ENCODE data around the gene GIMAP4.

The GIMAP4 gene

DNA sequence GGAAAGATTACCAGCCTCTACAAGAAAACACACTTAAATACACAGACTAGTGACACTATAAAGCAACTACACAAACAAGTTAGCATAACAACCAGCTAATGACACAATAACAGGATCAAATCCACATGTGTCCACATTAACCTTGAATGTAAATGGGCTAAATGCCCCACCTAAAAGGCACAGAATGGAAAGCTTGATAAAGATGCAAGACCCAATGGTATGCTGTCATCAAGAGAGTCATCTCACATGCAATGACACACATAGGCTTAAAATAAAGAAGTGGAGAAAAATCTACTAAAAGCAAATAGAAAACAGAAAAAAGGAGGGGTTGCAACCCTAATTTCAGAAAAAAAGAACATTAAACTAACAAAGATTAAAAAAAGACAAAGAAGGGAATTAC lies 14.0 kb upstream of the GIMAP4 start:
- H3K4me3 ChIP-seq (replicated peaks; ENCODE audit: low read depth, low read length): no peak overlapping the region
- DNase-seq (ENCODE audit: extremely low read depth, low read depth): no peak
- TF ChIP-seq, protein P1, sequence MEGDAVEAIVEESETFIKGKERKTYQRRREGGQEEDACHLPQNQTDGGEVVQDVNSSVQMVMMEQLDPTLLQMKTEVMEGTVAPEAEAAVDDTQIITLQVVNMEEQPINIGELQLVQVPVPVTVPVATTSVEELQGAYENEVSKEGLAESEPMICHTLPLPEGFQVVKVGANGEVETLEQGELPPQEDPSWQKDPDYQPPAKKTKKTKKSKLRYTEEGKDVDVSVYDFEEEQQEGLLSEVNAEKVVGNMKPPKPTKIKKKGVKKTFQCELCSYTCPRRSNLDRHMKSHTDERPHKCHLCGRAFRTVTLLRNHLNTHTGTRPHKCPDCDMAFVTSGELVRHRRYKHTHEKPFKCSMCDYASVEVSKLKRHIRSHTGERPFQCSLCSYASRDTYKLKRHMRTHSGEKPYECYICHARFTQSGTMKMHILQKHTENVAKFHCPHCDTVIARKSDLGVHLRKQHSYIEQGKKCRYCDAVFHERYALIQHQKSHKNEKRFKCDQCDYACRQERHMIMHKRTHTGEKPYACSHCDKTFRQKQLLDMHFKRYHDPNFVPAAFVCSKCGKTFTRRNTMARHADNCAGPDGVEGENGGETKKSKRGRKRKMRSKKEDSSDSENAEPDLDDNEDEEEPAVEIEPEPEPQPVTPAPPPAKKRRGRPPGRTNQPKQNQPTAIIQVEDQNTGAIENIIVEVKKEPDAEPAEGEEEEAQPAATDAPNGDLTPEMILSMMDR (IDR thresholded peaks at IDR 0.05; ENCODE audit: low read depth, low read length, missing control alignments): no peak

DNA sequence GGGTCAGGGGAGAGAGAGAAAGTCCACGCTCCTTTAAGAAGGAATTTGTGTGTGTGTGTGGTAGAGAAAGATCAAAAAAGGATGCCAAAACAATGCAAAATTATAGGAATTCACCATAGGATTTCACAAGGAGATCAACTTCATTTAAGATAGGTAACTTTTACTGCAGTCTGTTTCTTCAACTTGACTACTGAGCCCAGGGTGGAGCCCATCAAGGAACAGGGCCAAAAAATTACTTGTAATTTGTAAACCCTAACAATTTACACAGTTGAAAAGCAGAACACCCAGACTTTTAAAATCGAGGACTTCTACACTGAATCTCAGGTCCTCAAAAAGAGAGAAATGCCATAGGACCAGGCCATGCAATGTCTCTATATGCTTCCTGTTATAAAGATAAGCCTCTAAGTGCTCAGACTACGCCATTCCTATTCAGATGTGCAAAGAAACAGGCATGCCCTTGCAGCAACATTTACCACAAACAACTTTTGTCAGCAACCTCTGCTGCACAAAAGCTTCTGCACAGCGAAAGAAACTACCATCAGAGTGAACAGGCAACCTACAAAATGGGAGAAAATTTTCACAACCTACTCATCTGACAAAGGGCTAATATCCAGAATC lies 10.6 kb upstream of the GIMAP4 start:
- no peak overlapping the region for H3K4me3 ChIP-seq (replicated peaks; ENCODE audit: low read depth, low read length)
- TF ChIP-seq, protein P1 (IDR thresholded peaks at IDR 0.05; ENCODE audit: low read depth, low read length, missing control alignments): no peak
- no peak for DNase-seq (ENCODE audit: extremely low read depth, low read depth)

DNA sequence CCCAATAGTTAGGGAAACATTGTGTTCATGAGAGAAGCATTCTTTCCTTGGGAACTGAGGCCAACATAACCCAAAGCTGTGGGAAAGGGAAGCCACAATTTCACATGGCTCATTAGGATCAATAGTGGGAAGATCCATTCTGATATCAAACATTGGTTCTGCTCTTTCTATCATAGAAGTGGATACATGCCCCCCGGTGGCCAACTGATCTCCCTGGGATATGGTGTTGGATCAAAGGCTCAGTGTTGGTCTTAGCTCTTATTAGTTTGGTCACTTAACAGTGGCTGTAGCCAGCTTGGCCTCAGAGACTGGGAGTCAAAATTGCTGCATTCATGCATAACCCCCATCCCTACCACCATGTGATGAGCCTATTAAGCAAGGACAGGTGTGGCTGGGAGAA lies 6.7 kb upstream of the GIMAP4 start:
- TF ChIP-seq, protein P1 (IDR thresholded peaks at IDR 0.05; ENCODE audit: low read depth, low read length, missing control alignments): no peak
- no peak for DNase-seq (ENCODE audit: extremely low read depth, low read depth)
- H3K4me3 ChIP-seq (replicated peaks; ENCODE audit: low read depth, low read length): no peak overlapping the region

DNA sequence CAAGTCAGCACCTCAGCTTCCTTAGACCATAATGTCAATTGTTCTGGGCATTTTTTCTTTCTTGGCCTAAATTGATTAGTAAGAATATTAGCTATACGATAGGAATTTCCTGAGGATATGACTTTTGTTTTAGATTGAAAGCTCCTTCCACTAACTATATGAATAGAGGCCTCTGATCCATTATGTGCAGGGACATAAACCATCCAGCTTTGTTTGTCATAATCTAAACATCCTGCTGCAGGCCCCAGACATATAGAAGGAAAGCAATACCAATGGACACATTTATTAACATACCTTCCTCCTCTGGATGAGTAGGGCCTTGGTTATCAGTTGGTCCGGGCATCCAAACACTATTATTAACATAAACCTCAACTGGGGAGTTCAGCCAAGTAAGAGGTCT lies 4.3 kb upstream of the GIMAP4 start:
- no peak for DNase-seq (ENCODE audit: extremely low read depth, low read depth)

DNA sequence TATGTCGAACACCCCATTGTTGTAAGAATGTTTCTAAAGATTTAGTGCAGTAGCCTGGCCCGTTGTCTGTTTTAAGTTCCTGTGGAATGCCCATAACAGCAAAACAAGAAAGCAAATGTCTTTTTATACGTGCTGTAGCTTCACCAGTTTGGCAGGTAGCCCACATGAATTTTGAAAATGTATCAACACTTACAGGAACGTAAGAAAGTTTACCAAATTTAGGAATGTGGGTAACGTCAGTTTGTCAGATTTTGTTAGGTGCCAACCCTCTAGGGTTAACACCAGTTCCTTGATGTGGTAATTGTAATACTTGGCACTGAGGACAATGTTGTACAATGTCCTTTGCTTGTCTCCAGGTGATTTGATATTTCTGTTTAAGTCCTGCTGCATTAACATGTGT lies 3.2 kb upstream of the GIMAP4 start:
- DNase-seq (ENCODE audit: extremely low read depth, low read depth): no peak
- TF ChIP-seq, protein P1 (IDR thresholded peaks at IDR 0.05; ENCODE audit: low read depth, low read length, missing control alignments): no peak
- H3K4me3 ChIP-seq (replicated peaks; ENCODE audit: low read depth, low read length): no peak overlapping the region

More for the DNA sequence above, 4.3 kb upstream of the GIMAP4 start:
- TF ChIP-seq, protein P1 (IDR thresholded peaks at IDR 0.05; ENCODE audit: low read depth, low read length, missing control alignments): no peak
- H3K4me3 ChIP-seq (replicated peaks; ENCODE audit: low read depth, low read length): no peak overlapping the region

DNA sequence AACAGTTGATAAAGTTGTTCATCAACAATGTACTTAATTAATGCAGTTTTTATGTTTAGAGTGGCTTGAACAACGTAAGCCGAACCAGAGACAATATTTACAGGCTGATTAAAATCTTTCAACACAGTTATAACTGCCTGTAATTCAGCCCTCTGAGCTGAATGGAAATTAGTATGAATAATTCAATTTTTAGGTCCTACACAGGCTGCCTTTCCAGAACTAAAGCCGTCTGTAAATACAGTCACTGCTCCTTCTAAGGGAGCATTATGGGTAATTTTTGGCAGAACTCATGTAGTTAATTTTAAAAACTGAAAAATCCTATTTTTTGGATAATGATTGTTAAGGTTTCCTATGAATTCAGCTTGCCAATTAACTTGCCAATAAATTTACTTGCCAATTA lies 2.6 kb upstream of the GIMAP4 start:
- DNase-seq (ENCODE audit: extremely low read depth, low read depth): no peak
- TF ChIP-seq, protein P1 (IDR thresholded peaks at IDR 0.05; ENCODE audit: low read depth, low read length, missing control alignments): no peak
- H3K4me3 ChIP-seq (replicated peaks; ENCODE audit: low read depth, low read length): no peak overlapping the region

DNA sequence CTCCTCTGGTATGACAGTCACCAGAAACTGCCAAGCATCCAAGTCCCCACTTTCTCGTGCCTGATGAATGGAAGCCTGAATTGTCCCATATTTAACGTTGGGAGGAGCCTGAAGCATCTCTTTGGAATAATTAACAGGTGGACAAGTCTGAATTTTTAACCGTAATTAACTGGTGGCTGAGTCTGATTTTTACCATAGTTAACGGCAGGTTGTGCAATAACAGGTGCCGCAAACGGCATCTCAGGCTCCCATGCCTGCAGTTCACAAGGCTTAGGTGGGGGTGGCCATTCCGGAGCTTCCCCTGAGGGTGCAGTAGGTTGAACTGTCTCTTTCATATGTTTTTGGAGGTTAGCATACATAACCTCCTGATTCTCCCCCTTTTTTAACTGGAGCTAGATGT lies 2.0 kb upstream of the GIMAP4 start:
- TF ChIP-seq, protein P1 (IDR thresholded peaks at IDR 0.05; ENCODE audit: low read depth, low read length, missing control alignments): no peak
- H3K4me3 ChIP-seq (replicated peaks; ENCODE audit: low read depth, low read length): no peak overlapping the region
- DNase-seq (ENCODE audit: extremely low read depth, low read depth): no peak

All from HFF-Myc (cell line).